ENCODE data around the gene DMRT1.

Gene DMRT1

DNA sequence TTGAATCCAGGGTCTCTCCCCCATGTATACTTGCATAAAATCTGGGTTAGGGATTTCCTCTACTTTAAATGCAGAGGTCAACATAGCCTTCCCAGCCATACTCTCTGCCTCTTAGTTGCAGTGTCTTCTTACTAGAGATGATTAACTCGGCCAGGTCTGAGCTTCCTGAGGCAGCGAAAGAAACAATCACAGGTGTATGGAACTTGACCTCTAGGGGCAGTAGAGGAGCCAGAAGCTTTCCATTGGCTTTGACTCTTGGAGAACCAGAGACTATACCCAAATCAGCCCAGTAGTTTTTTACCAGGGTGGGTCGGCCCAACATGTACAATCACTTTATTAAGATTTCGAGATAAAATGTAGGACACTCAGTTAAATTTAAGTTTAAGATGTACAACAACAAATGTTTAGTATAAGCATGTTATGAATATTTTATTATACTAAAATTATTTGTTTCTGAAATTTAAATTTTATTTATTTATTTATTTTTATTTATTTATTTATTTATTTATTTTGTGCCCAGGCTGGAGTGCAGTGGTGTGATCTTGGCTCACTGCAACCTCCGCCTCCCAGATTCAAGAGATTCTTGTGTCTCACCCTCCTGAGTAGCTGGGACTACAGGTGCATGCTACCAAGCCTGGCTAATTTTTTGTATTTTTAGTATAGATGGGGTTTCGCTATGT lies 87.0 kb downstream of the DMRT1 start:
- in situ Hi-C loops (cut with MboI; ENCODE audit: low pct_unique_long_range_greater_than_20kb, low sequenced_read_pairs, unreplicated experiment) = no loop called here
- TF ChIP-seq, protein P1, sequence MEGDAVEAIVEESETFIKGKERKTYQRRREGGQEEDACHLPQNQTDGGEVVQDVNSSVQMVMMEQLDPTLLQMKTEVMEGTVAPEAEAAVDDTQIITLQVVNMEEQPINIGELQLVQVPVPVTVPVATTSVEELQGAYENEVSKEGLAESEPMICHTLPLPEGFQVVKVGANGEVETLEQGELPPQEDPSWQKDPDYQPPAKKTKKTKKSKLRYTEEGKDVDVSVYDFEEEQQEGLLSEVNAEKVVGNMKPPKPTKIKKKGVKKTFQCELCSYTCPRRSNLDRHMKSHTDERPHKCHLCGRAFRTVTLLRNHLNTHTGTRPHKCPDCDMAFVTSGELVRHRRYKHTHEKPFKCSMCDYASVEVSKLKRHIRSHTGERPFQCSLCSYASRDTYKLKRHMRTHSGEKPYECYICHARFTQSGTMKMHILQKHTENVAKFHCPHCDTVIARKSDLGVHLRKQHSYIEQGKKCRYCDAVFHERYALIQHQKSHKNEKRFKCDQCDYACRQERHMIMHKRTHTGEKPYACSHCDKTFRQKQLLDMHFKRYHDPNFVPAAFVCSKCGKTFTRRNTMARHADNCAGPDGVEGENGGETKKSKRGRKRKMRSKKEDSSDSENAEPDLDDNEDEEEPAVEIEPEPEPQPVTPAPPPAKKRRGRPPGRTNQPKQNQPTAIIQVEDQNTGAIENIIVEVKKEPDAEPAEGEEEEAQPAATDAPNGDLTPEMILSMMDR (IDR thresholded peaks at IDR 0.05; ENCODE audit: extremely low read depth, insufficient read depth, missing control alignments) = peak; percentile 38
- DNase-seq (ENCODE audit: low spot score) = peak; percentile 28

DNA sequence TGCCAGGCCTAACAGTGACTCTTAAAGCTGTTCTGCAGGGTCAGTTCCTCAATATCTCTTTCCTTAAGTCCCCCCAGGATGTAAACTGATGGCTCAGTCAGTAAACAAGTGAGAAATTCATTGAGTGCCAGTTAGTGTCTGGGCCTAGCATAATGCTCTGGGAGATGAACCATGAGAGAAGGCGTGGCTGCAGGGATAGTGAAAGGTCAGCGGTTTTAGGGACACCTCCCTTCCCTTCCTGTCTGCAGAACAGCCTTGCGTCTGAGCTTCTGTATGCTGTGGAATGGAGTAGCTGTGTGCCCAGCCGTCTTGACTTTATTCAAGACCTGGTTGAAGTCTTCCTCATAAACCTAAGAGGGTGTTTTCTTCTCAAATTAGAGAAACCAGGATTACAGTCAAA lies 88.2 kb downstream of the DMRT1 start:
- TF ChIP-seq, protein P1 (IDR thresholded peaks at IDR 0.05; ENCODE audit: extremely low read depth, insufficient read depth, missing control alignments) = no peak
- no peak for DNase-seq (ENCODE audit: low spot score)
- in situ Hi-C loops (cut with MboI; ENCODE audit: low pct_unique_long_range_greater_than_20kb, low sequenced_read_pairs, unreplicated experiment) = no loop called here

DNA sequence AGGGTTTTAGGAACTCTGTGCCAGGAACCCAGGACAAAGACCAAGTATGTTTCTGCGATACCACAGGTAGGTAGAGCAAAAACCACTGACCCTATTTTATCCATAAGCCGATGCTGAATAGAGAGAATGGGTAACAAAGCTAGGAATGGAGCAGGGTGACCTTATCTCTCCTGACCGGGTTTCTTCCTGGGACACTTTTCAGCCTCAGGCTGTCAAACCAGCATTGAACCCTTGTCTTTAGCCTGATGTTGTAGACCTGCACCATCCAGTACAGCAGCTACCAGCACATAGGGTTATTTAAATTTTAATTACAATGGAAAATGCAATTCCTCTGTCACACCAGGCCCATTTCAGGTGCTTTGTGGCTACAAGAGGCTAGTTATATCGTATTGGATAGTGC lies 91.9 kb downstream of the DMRT1 start:
- no peak for DNase-seq (ENCODE audit: low spot score)
- in situ Hi-C loops (cut with MboI; ENCODE audit: low pct_unique_long_range_greater_than_20kb, low sequenced_read_pairs, unreplicated experiment) = no loop called here
- TF ChIP-seq, protein P1 (IDR thresholded peaks at IDR 0.05; ENCODE audit: extremely low read depth, insufficient read depth, missing control alignments) = no peak

DNA sequence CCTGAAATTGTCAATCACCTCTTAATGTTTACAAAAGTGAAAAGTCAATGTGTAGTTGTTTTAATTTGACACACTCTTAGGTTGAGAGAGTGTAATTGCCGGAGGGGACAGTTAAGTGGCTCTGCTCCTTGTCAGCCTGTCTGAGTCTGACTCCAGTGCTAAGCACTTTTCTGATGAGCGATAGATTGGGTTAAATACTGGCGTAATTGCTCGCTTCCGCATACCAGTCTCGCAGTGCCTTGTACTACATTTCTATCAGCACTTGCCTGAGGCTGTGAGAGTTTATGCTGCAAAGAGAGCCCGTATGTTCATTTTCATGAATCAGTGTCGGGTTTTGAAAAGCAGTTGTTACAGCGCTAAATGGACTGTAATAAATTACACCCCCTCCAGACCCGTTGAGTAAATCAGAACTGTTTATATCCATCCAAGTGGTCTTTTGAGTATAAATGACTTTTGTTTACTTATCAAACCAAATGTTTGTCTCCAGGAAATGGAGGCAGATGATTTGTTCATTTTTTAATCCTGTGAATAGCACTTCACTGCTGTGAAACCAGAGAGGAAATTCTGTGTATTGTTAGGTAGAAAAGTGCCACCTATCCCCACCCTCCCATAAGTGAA lies 94.0 kb downstream of the DMRT1 start:
- in situ Hi-C loops (cut with MboI; ENCODE audit: low pct_unique_long_range_greater_than_20kb, low sequenced_read_pairs, unreplicated experiment) = no loop called here
- DNase-seq (ENCODE audit: low spot score) = no peak
- TF ChIP-seq, protein P1 (IDR thresholded peaks at IDR 0.05; ENCODE audit: extremely low read depth, insufficient read depth, missing control alignments) = no peak

DNA sequence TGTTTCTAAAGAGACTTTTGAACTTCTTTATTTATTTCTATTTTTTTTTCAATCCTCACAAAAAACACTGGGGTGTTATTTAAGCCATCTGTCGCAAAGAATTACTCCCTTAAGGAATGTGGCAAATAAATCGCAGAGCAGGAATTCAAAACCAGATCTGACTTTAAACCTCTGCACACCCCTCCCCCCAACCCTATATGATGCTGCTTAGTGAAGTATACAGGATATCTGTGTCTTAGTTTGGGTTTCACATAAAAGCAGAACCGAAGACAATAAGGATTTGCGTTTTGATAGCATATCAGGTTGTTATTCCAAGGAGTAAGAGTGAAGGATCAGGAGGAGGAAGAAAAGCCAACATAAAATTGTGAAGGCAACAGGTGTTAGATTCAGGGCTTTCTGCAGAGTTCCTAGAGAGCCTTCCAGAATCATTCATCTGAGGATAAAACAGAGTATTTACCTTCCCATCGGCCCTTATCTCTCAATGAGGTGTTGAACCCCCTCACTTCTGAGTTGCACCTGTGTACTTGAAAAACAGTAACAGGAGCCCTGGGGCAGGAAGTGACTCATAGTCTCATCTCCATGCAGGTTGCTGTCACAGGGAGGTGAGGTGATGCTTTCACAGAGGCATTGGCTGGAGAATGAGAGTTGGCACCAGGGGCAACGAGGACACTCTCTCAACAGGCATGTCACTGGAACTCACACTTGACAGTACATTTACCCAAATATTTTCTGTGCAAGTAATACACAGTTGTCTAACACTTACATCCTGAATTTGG lies 101.5 kb downstream of the DMRT1 start:
- DNase-seq (ENCODE audit: low spot score) = no peak
- in situ Hi-C loops (cut with MboI; ENCODE audit: low pct_unique_long_range_greater_than_20kb, low sequenced_read_pairs, unreplicated experiment) = no loop called here
- TF ChIP-seq, protein P1 (IDR thresholded peaks at IDR 0.05; ENCODE audit: extremely low read depth, insufficient read depth, missing control alignments) = no peak

DNA sequence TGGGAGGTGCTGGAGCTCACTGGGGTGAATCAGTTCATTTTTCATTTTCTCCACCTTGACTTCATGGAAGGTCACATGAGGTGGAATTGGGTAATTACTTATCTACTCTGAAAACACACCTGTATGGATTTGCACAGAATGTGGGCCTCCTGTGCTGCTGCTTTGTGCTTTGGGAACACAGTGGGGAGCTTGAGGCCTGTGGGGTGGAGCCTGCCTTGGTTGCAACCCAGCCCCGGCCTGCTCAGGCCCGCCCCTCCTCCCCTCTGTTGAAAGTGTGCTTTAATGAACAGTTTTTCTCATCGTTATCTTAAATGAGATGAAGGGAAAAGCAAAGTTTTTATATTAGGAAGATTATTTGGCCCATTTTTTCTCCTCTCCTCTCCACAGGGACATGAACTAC lies 106.5 kb downstream of the DMRT1 start:
- no peak for DNase-seq (ENCODE audit: low spot score)
- in situ Hi-C loops (cut with MboI; ENCODE audit: low pct_unique_long_range_greater_than_20kb, low sequenced_read_pairs, unreplicated experiment) = no loop called here
- TF ChIP-seq, protein P1 (IDR thresholded peaks at IDR 0.05; ENCODE audit: extremely low read depth, insufficient read depth, missing control alignments) = no peak
